ENCODE results near the gene CD72. TPM values are rescaled to one million over a fixed set of nuclear protein-coding genes. Genes with fewer than 3 reads are reported as not detected.
A peak's percentile ranks its signal among the peaks of the same experiment; 100 is the strongest.

The CD72 gene
- total RNA-seq, 1 donor from 2014 or later, result 0.56 TPM

DNA sequence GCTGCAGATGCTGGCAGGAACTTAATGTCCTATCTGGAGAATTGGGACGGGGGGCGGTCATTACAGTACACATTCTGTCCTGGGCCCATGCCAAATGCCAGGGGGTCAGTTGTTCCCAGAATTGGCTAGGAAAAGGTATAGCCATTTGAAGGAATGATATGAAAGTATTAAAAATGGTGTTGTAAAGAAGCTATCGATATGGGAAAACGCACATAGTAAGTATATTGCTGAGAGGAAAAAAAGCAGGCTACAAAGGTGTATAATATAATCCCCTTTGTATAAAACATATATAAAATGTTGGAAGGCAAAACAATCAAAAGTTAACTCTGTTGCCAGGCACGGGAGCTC lies 47.2 kb upstream of the CD72 start:
- no peak overlapping the region for H3K27ac ChIP-seq
- peaks cover 21% of the 10 kb centered on the region for H3K79me2 ChIP-seq (ENCODE audit: low read depth)
- peaks cover 22% of the 10 kb centered on the region for H3F3A ChIP-seq (ENCODE audit: low read depth)
- H3K4me1 ChIP-seq, result peaks cover 14% of the 10 kb centered on the region
- peak overlapping the region; percentile 78 for H3K4me3 ChIP-seq
- no peaks in the 10 kb centered on the region for H3K9me3 Mint-ChIP-seq
- H3K27me3 Mint-ChIP-seq (ENCODE audit: insufficient read depth, low read depth), result peaks cover 9% of the 10 kb centered on the region
- H3K36me3 ChIP-seq, result no peaks in the 10 kb centered on the region
- H3K27me3 ChIP-seq, result no peaks in the 10 kb centered on the region
- peak overlapping the region; percentile 100 for H3K4me2 ChIP-seq
- no peak overlapping the region for H3K9ac ChIP-seq
- H3K4me1 Mint-ChIP-seq, result peaks cover 34% of the 10 kb centered on the region
- H3K27ac Mint-ChIP-seq, result no peak overlapping the region
- DNase-seq (ENCODE audit: low spot score), result no peak
- no peaks in the 10 kb centered on the region for H3K9me3 ChIP-seq (ENCODE audit: low read depth)
- H3K4me3 Mint-ChIP-seq, result peak overlapping the region; percentile 85
- H3K36me3 Mint-ChIP-seq, result peaks cover 16% of the 10 kb centered on the region
- H2AFZ ChIP-seq (replicated peaks), result no peak overlapping the region
- H4K20me1 ChIP-seq (ENCODE audit: low read depth), result no peaks in the 10 kb centered on the region
- TF ChIP-seq EZH2phosphoT487 (IDR thresholded peaks at IDR 0.05) (no peak), EZH2 (IDR thresholded peaks at IDR 0.05) (no peak)

DNA sequence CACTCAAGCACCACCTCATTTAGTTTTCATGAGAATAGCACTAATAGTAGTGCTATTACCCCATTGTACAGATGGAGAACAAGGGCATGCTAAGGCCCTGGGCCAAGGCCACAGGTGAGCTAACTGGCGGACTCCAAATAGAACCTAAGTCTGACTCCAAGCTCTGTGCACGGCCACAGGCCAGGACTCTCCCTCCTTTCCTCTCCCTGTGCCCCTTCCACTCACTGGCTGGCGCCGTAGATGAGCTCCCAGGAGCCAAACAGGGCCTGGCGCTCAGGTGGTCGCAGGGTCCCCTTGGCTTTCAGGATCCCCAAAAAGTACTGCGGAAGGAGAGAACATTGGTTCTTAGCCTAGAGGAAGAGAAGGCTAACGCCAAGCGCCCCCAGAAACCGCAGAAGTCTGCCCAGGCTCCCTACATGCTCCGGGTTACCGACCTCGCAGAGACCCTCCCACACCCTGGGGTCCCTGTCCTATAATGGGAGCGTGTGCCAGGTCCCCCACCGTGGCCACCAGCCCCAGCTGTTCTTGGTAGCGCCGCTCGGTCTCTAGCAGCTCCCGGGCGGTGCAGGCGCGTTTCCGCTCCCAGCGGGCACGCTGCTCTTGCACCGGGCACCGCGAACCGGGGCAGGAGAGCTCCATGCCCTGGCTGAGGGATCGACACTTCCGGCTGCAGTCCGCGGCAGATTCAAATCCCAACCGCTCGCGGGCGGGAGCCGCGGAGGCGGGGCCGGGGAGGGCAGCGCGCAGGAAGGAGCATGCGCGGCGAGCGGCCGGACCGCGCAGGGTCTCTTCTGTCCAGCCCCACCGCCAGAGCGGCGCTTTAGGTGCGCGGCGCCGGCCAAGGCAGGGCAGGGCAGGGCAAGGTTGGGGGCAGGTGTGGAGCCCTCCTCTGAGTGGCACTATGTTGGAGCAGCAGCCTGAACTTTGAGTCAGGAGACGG lies 46.6 kb upstream of the CD72 start, which contains the start of gene ARHGEF39:
ARHGEF39 (minus strand) TSS at position 665 of the 940 bp plus-strand sequence; CDS start at position 639, 26 bp downstream.
- no peak for TF ChIP-seq EZH2phosphoT487 (IDR thresholded peaks at IDR 0.05)
- TF ChIP-seq, protein P1, sequence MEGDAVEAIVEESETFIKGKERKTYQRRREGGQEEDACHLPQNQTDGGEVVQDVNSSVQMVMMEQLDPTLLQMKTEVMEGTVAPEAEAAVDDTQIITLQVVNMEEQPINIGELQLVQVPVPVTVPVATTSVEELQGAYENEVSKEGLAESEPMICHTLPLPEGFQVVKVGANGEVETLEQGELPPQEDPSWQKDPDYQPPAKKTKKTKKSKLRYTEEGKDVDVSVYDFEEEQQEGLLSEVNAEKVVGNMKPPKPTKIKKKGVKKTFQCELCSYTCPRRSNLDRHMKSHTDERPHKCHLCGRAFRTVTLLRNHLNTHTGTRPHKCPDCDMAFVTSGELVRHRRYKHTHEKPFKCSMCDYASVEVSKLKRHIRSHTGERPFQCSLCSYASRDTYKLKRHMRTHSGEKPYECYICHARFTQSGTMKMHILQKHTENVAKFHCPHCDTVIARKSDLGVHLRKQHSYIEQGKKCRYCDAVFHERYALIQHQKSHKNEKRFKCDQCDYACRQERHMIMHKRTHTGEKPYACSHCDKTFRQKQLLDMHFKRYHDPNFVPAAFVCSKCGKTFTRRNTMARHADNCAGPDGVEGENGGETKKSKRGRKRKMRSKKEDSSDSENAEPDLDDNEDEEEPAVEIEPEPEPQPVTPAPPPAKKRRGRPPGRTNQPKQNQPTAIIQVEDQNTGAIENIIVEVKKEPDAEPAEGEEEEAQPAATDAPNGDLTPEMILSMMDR (IDR thresholded peaks at IDR 0.05), result peak; percentile 53

DNA sequence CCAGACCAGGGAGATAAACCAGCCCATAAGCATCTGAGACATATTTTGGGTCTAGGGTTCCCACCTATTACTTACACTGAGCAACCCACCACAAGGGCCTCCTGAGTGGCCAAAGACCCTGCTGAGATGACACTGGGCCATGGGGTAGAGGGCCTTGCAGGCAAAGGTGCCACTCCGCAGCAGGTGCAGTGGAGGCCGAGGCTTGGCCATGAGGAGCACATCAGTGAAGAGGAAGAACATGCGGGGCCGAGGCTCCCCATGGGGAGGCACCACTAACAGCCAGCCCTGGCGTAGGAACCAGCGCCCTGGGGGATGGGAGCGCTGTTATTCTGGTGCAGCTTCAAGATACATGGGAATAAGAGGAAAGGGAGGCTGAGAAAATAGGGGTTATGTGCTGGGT lies 44.2 kb upstream of the CD72 start:
- H3K36me3 ChIP-seq, result no peaks in the 10 kb centered on the region
- TF ChIP-seq EZH2 (IDR thresholded peaks at IDR 0.05) (no peak), EZH2phosphoT487 (IDR thresholded peaks at IDR 0.05) (no peak)
- TF ChIP-seq, protein P1 (IDR thresholded peaks at IDR 0.05), result no peak
- Mint-ChIP-seq H3K36me3 (peaks cover 29% of the 10 kb centered on the region), H3K9me3 (peaks cover 3% of the 10 kb centered on the region), H3K27ac (no peak overlapping the region), H3K4me1 (peaks cover 54% of the 10 kb centered on the region), H3K27me3 (ENCODE audit: insufficient read depth, low read depth) (peaks cover 16% of the 10 kb centered on the region), H3K4me3 (peak overlapping the region; percentile 14)
- no peaks in the 10 kb centered on the region for H3K9me3 ChIP-seq (ENCODE audit: low read depth)
- peaks cover 42% of the 10 kb centered on the region for H3F3A ChIP-seq (ENCODE audit: low read depth)
- peaks cover 14% of the 10 kb centered on the region for H3K4me1 ChIP-seq
- peaks cover 10% of the 10 kb centered on the region for H4K20me1 ChIP-seq (ENCODE audit: low read depth)
- peaks cover 28% of the 10 kb centered on the region for H3K79me2 ChIP-seq (ENCODE audit: low read depth)
- no peaks in the 10 kb centered on the region for H3K27me3 ChIP-seq
- no peak for DNase-seq (ENCODE audit: low spot score)
- H3K9ac ChIP-seq, result no peak overlapping the region
- no peak overlapping the region for H2AFZ ChIP-seq (replicated peaks)
- H3K4me2 ChIP-seq, result no peak overlapping the region
- H3K27ac ChIP-seq, result no peak overlapping the region
- no peak overlapping the region for H3K4me3 ChIP-seq

More for the DNA sequence above, 46.6 kb upstream of the CD72 start, which contains the start of gene ARHGEF39:
- peak within 1 kb of the TSS; percentile 85 for H3K4me3 Mint-ChIP-seq
- no peak within 1 kb of the TSS for H3K27ac ChIP-seq
- no peaks in the 10 kb centered on the region for H3K27me3 ChIP-seq
- H3K27ac Mint-ChIP-seq, result no peak within 1 kb of the TSS
- no peaks in the 10 kb centered on the region for H3K36me3 ChIP-seq
- H3K9ac ChIP-seq, result peak within 1 kb of the TSS; percentile 43
- peaks cover 22% of the 10 kb centered on the region for H3F3A ChIP-seq (ENCODE audit: low read depth)
- H4K20me1 ChIP-seq (ENCODE audit: low read depth), result peaks cover 2% of the 10 kb centered on the region
- H3K4me1 Mint-ChIP-seq, result peaks cover 39% of the 10 kb centered on the region
- H3K4me1 ChIP-seq, result peaks cover 14% of the 10 kb centered on the region
- H3K27me3 Mint-ChIP-seq (ENCODE audit: insufficient read depth, low read depth), result peaks cover 7% of the 10 kb centered on the region
- DNase-seq (ENCODE audit: low spot score), result peak; percentile 94
- H3K9me3 ChIP-seq (ENCODE audit: low read depth), result no peaks in the 10 kb centered on the region
- peaks cover 21% of the 10 kb centered on the region for H3K36me3 Mint-ChIP-seq
- no peaks in the 10 kb centered on the region for H3K9me3 Mint-ChIP-seq
- H3K4me2 ChIP-seq, result peak within 1 kb of the TSS; percentile 100
- H2AFZ ChIP-seq (replicated peaks), result peak within 1 kb of the TSS; percentile 38
- peaks cover 21% of the 10 kb centered on the region for H3K79me2 ChIP-seq (ENCODE audit: low read depth)
- peak within 1 kb of the TSS; percentile 78 for H3K4me3 ChIP-seq

Measured in neural progenitor cell (in vitro differentiated cells).